ENCODE measurements around the gene TSPAN1. TPM values are rescaled to one million over a fixed set of nuclear protein-coding genes. Genes with fewer than 3 reads are reported as not detected.

Gene TSPAN1
- total and polyA plus RNA-seq, 2 of the 13 experiments (the other 11 are each of a cell fraction or from before 2014, with no cell fraction given) = 1.7 to 2.9 TPM

DNA sequence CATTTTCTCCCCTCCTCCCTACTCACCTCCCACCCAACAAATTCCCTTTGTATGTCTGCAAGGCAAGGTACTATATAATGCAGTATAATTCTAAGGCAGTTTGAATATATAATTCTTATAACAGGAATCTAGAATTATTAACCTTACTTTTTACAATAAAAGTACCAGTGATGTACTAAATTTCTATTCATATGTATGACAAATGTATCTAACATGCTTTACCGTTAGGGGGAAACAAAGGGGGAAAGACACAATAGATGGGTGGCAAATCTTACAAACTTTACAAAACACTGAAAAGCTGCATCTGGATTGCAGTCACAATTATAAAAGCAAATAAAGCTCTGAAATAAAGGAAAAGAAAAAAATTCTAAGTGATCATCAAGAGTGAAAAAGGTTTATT, 44.8 kb upstream of the TSPAN1 start (continued):
- TF ChIP-seq, protein P1, sequence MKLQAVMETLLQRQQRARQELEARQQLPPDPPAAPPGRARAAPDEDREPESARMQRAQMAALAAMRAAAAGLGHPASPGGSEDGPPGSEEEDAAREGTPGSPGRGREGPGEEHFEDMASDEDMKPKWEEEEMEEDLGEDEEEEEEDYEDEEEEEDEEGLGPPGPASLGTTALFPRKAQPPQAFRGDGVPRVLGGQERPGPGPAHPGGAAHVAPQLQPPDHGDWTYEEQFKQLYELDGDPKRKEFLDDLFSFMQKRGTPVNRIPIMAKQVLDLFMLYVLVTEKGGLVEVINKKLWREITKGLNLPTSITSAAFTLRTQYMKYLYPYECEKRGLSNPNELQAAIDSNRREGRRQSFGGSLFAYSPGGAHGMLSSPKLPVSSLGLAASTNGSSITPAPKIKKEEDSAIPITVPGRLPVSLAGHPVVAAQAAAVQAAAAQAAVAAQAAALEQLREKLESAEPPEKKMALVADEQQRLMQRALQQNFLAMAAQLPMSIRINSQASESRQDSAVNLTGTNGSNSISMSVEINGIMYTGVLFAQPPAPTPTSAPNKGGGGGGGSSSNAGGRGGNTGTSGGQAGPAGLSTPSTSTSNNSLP (IDR thresholded peaks at IDR 0.05; ENCODE audit: low read depth, low read length) = no peak
- TF ChIP-seq HNRNPL (IDR thresholded peaks at IDR 0.05; ENCODE audit: low read depth, low read length) = no peak

DNA sequence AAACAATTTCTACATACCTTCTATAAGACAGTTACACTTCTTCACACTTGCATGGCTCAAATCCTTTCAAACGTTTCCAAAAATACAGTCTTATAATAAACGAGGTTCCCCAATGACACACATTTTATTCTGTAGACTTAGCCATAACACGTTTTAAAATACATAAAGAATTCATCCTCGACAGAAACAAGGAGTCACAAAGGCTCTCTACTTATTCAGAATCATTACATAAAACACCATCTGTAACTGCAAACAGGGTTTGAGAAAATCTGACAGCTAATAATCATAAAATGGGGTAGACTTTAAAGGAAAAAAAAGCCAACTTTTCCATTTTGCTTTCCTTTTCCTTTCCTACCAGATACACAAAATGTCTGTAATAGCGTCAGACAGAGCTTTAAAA, 44.3 kb upstream of the TSPAN1 start:
- intact Hi-C loops (cut with micrococcal nuclease; ENCODE audit: unreplicated experiment) = no loop called here
- H3K4me2 ChIP-seq (ENCODE audit: low read depth, low read length) = peak overlapping the region; percentile 87
- peaks cover 4% of the 10 kb centered on the region for H3K79me2 ChIP-seq (ENCODE audit: insufficient read depth, low read length)
- H2AFZ ChIP-seq (ENCODE audit: low read length) = no peak overlapping the region
- peaks cover 2 to 9% of the 10 kb centered on the region in 2 experiments; a peak in 3 of 5 replicates for H3K27me3 ChIP-seq (ENCODE audit: control insufficient read depth in 1 of 2, insufficient read depth in 2 of 2, low read length in 2 of 2)
- no TSS peak for BruUV-seq (replicated peaks)
- H3K27ac ChIP-seq (ENCODE audit: extremely low read length, insufficient read depth, low read length) = no peak overlapping the region
- ChIA-PET CTCF (ENCODE audit: low intra/inter-chr PET ratio, low total read pairs) (no interaction called here), POLR2A (no interaction called here)
- ATAC-seq = no peak
- no peak for TF ChIP-seq ZNF879 (CRISPR knock-in tag; IDR thresholded peaks at IDR 0.05)
- no peak for TF ChIP-seq SAP130 (CRISPR knock-in tag; IDR thresholded peaks at IDR 0.05; ENCODE audit: low read depth)
- TF ChIP-seq, protein P2, sequence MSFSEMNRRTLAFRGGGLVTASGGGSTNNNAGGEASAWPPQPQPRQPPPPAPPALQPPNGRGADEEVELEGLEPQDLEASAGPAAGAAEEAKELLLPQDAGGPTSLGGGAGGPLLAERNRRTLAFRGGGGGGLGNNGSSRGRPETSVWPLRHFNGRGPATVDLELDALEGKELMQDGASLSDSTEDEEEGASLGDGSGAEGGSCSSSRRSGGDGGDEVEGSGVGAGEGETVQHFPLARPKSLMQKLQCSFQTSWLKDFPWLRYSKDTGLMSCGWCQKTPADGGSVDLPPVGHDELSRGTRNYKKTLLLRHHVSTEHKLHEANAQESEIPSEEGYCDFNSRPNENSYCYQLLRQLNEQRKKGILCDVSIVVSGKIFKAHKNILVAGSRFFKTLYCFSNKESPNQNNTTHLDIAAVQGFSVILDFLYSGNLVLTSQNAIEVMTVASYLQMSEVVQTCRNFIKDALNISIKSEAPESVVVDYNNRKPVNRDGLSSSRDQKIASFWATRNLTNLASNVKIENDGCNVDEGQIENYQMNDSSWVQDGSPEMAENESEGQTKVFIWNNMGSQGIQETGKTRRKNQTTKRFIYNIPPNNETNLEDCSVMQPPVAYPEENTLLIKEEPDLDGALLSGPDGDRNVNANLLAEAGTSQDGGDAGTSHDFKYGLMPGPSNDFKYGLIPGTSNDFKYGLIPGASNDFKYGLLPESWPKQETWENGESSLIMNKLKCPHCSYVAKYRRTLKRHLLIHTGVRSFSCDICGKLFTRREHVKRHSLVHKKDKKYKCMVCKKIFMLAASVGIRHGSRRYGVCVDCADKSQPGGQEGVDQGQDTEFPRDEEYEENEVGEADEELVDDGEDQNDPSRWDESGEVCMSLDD (CRISPR knock-in tag; IDR thresholded peaks at IDR 0.05; ENCODE audit: borderline replicate concordance) = no peak
- no peak for TF ChIP-seq SKI (IDR thresholded peaks at IDR 0.05; ENCODE audit: partially characterized antibody)
- TF ChIP-seq, protein P3, sequence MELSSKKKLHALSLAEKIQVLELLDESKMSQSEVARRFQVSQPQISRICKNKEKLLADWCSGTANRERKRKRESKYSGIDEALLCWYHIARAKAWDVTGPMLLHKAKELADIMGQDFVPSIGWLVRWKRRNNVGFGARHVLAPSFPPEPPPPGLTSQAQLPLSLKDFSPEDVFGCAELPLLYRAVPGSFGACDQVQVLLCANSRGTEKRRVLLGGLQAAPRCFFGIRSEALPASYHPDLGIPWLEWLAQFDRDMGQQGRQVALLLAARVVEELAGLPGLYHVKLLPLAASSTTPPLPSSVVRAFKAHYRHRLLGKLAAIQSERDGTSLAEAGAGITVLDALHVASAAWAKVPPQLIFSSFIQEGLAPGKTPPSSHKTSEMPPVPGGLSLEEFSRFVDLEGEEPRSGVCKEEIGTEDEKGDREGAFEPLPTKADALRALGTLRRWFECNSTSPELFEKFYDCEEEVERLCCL (CRISPR knock-in tag; IDR thresholded peaks at IDR 0.05; ENCODE audit: borderline replicate concordance) = no peak
- TF ChIP-seq STAG1 (CRISPR knock-in tag; IDR thresholded peaks at IDR 0.05) = no peak
- no peak for TF ChIP-seq SP140L (CRISPR knock-in tag; IDR thresholded peaks at IDR 0.05; ENCODE audit: borderline replicate concordance)
- no peak for TF ChIP-seq HNRNPL (IDR thresholded peaks at IDR 0.05; ENCODE audit: low read depth, low read length)
- no peak for TF ChIP-seq KLF6 (CRISPR knock-in tag; IDR thresholded peaks at IDR 0.05)
- TF ChIP-seq SMAD9 (CRISPR knock-in tag; IDR thresholded peaks at IDR 0.05) = no peak
- TF ChIP-seq ZNF430 (CRISPR knock-in tag; IDR thresholded peaks at IDR 0.05) = no peak
- no peak for TF ChIP-seq SRY (CRISPR knock-in tag; IDR thresholded peaks at IDR 0.05)
- no peak for TF ChIP-seq ATM (IDR thresholded peaks at IDR 0.05; ENCODE audit: borderline replicate concordance)
- no peak for TF ChIP-seq FOXC1 (CRISPR knock-in tag; IDR thresholded peaks at IDR 0.05; ENCODE audit: borderline replicate concordance)
- no peak for FAIRE-seq
- in situ Hi-C loops (cut with HindIII; ENCODE audit: extremely low pct_ligation_motif_present, low pct_unique_long_range_greater_than_20kb) = no loop called here
- H3K4me3 ChIP-seq (replicated peaks in 1 of 3; ENCODE audit: insufficient read depth in 1 of 3, low read depth in 2 of 3, low read length in 3 of 3) = peak overlapping the region in 2 of 3 experiments; percentile 23 to 68; a peak in 3 of 6 replicates
- no peaks in the 10 kb centered on the region for H3K9me3 ChIP-seq (ENCODE audit: low read length)
- WGBS (ENCODE audit: low lambda C conversion rate) = 22% methylated on average over 5 of the region's 5 CpGs
- H3K4me1 ChIP-seq (ENCODE audit: insufficient read depth, low read length) = peaks cover 24% of the 10 kb centered on the region
- H4K20me1 ChIP-seq (ENCODE audit: insufficient read depth, low read length) = no peaks in the 10 kb centered on the region
- no peaks in the 10 kb centered on the region for H3K36me3 ChIP-seq (replicated peaks in 1 of 2; ENCODE audit: control insufficient read depth in 1 of 2, insufficient read depth in 2 of 2, low read length in 2 of 2)
- no peak overlapping the region for H3K9ac ChIP-seq (ENCODE audit: insufficient read depth, low read depth, low read length)
- DNase-seq (ENCODE audit: low spot score) = no peak

Data from HepG2 (cell line).